Testis (tissue), 3 donors: Measurements from ENCODE around the gene STARD5. TPM values are rescaled to one million over a fixed set of nuclear protein-coding genes. Genes with fewer than 3 reads are reported as not detected.

Experiments
- DNase-seq: peaks from one replicate; pipeline ENCODE4 v3.0.0-alpha.2; 2019
- H3K27ac ChIP-seq, 2 donors: fragments of 200-600 bp; sonication (generic); one replicate each; pipeline ENCODE4 v1.5.1; 2019
- H3K27me3 ChIP-seq: fragments of 200-600 bp; sonication (generic); one replicate; pipeline ENCODE4 v1.5.1; 2019
- H3K36me3 ChIP-seq: fragments of 200-600 bp; sonication (generic); one replicate; pipeline ENCODE4 v1.5.1; 2017; ENCODE audit warnings: low read depth; ENCODE audit errors: missing control alignments
- H3K4me1 ChIP-seq: fragments of 200-600 bp; sonication (generic); one replicate; pipeline ENCODE4 v1.5.1; 2019
- H3K4me3 ChIP-seq, 2 donors: fragments of 200-600 bp; sonication (generic); one replicate each; pipeline ENCODE4 v1.5.1; 2017 to 2019
- H3K9me3 ChIP-seq: fragments of 200-600 bp; sonication (generic); one replicate; pipeline ENCODE4 v1.5.1; 2017
- CTCF ChIP-seq, 3 experiments: fragments of 450-650 bp in 2 of 3; fragments of 200-600 bp in 1 of 3; sonication (generic) in 1 of 3; IDR thresholded peaks; one replicate each; pipeline ENCODE4 v1.5.1; 2016 to 2019; ENCODE audit warnings: antibody characterized with exemption in 3 of 3, mild to moderate bottlenecking in 2 of 3, moderate library complexity in 1 of 3
- POLR2A ChIP-seq: fragments of 450-650 bp; IDR thresholded peaks from one replicate; pipeline ENCODE4 v1.6.1; 2017; ENCODE audit warnings: antibody characterized with exemption, mild to moderate bottlenecking, moderate library complexity
- WGBS, 2 donors: methylation state at CpG; one replicate each; pipeline ENCODE4 v1.1.5; 2018; 5-methylcytosine and 5-hydroxymethylcytosine counted together
- intact Hi-C: fragments of 100-400 bp; cut with DNase I; formaldehyde crosslinking; loops from one replicate; pipeline ENCODE4 v1.15.1; 2023; ENCODE audit warnings: low total_unique reads
- polyA plus RNA-seq: library from polyadenylated mRNA; stranded (reverse); fragments of 350-450 nt; fragmentation: Illumina TruSeq; extraction: RNeasy Lipid Tissue Mini Kit (QIAGEN cat#74804); gene quantifications from one replicate; pipeline ENCODE4 v1.2.3, GENCODE V29; 2014; ENCODE audit warnings: low read depth, low replicate concordance; ENCODE audit not compliant: insufficient read depth
- total RNA-seq, 2 donors: library from RNA; depleted of rRNA; stranded (reverse); fragments of >200 nt; gene quantifications; one replicate each; pipeline ENCODE4 v1.2.3, GENCODE V29; 2016

The STARD5 gene
- total and polyA plus RNA-seq, 3 donors from 2014 or later = 8.7 to 16.2 (median 15.7) TPM

DNA sequence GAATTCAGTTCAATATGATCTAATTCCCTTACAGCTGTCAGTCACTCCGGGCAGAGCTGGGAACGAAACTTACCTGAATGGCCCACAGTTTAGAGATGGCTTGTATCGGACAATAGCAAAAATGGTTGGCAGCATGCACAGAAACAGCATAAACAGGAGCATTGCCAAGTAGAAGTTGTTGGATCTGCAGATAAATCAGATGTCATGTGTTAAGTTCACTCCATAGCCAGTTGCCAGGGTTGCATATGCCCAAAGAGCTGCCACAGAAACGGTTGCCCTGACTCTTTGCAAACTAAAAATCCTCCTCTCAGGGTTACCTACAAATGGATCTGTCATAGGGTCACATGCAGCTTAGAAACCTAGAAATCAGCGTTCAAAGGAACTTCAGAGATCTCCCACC, 15.4 kb upstream of the STARD5 start:
- 87 to 89% methylated on average over 5 of the region's 5 CpGs for WGBS, 2 donors

GRCh38 chr15:81338170-81339007, 14.4 kb upstream of the STARD5 start:
- DNase-seq = no peak
- intact Hi-C loops = loop anchor here (10.0 kb wide), 1 partner anchor 64 kb away; no protein-coding TSS in a partner anchor
- H3K4me3 ChIP-seq = no peak overlapping the region
- H3K27ac ChIP-seq = peak overlapping the region in 1 of 2 donors; percentile 73
- H3K27me3 ChIP-seq = no peaks in the 10 kb centered on the region
- H3K4me1 ChIP-seq = peaks cover 37% of the 10 kb centered on the region
- 31 to 39% methylated on average over 8 of the region's 8 CpGs for WGBS, 2 donors
- TF ChIP-seq CTCF (IDR thresholded peaks at IDR 0.05) = no peak
- TF ChIP-seq POLR2A = no peak
- H3K9me3 ChIP-seq = no peaks in the 10 kb centered on the region
- H3K36me3 ChIP-seq = no peaks in the 10 kb centered on the region

More for the DNA sequence above, 15.4 kb upstream of the STARD5 start:
- Histone ChIP-seq H3K36me3 (no peaks in the 10 kb centered on the region), H3K9me3 (no peaks in the 10 kb centered on the region), H3K4me3 (no peak overlapping the region), H3K27ac (no peak overlapping the region), H3K27me3 (no peaks in the 10 kb centered on the region), H3K4me1 (peaks cover 32% of the 10 kb centered on the region)
- intact Hi-C loops = loop anchor here (10.0 kb wide), 1 partner anchor 65 kb away; no protein-coding TSS in a partner anchor
- DNase-seq = no peak
- no peak for TF ChIP-seq POLR2A
- TF ChIP-seq CTCF (IDR thresholded peaks at IDR 0.05) = no peak

DNA sequence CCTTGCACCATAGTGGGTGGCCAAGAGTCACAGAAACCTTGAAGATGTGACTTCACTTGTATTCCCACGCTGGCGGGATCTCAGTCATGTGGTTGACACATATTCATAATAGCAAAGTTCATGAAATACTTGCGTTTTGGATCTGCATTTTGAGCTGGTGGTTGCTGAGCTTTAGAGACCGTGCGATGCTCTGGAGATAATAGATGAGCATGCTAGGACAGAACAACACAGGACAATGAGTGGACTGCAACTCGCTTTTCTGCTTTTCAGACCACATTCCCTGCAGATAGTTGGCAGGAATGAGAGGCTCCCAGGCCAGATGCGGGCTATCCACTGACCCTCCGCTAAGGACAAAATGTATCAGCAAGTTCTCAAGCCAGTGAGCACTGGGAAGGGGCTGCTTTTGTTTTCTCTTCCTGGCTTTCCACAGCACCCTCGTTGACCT, 13.8 kb upstream of the STARD5 start:
- Histone ChIP-seq H3K27me3 (no peaks in the 10 kb centered on the region), H3K36me3 (no peaks in the 10 kb centered on the region), H3K9me3 (no peaks in the 10 kb centered on the region), H3K27ac (peak overlapping the region in 1 of 2 donors; percentile 73), H3K4me1 (peaks cover 37% of the 10 kb centered on the region), H3K4me3 (no peak overlapping the region)
- intact Hi-C loops = loop anchor here (10.0 kb wide), 1 partner anchor 63 kb away; no protein-coding TSS in a partner anchor
- TF ChIP-seq POLR2A (no peak), CTCF (IDR thresholded peaks at IDR 0.05) (no peak)
- 41 to 60% methylated on average over 9 of the region's 9 CpGs for WGBS, 2 donors
- DNase-seq = peak; percentile 51

GRCh38 chr15:81337241-81337640, 13.3 kb upstream of the STARD5 start:
- Histone ChIP-seq H3K36me3 (no peaks in the 10 kb centered on the region), H3K27me3 (no peaks in the 10 kb centered on the region), H3K9me3 (no peaks in the 10 kb centered on the region), H3K27ac (peak overlapping the region in 1 of 2 donors; percentile 73), H3K4me3 (no peak overlapping the region), H3K4me1 (peaks cover 40% of the 10 kb centered on the region)
- WGBS, 2 donors = 62 to 74% methylated on average over 3 of the region's 3 CpGs
- no peak for TF ChIP-seq CTCF (IDR thresholded peaks at IDR 0.05)
- no peak for TF ChIP-seq POLR2A
- intact Hi-C loops = loop anchor here (10.0 kb wide), 1 partner anchor 62 kb away; no protein-coding TSS in a partner anchor
- no peak for DNase-seq
